A673 (cell line): Measurements from ENCODE around the gene CAMKK2. TPM values are rescaled to one million over a fixed set of nuclear protein-coding genes. Genes with fewer than 3 reads are reported as not detected.
"Not testable (repeated sequence)": the region's sequence is repeated elsewhere in the genome, so short reads cannot be mapped to it uniquely, and the experiment has no call there.

ENCODE experiments used
- BruUV-seq: library from RNA; stranded (reverse); fragments of 400-500 nt; replicated peaks from 2 replicates; lab custom pipeline; 2021; lab: Mats Ljungman, UMichigan
- CTCF ChIA-PET: fragments of 300-600 bp; sonication (Branson Sonifier 250); formaldehyde crosslinking; loops from one replicate; lab custom pipeline; 2022; ENCODE audit warnings: antibody characterized with exemption; lab: Charles Lee
- POLR2A ChIA-PET: fragments of 300-600 bp; sonication (Branson Sonifier 250); formaldehyde crosslinking; loops from one replicate; lab custom pipeline; 2022; ENCODE audit warnings: antibody characterized with exemption; ENCODE audit not compliant: low non-redundant PET; lab: Charles Lee
- DNase-seq: peaks from one replicate; pipeline ENCODE4 v3.0.0-alpha.2; 2015; ENCODE audit warnings: low spot score
- H3K27ac ChIP-seq: fragments of 200-600 bp; sonication (generic); 2 replicates; pipeline ENCODE4 v1.5.1; 2016; ENCODE audit warnings: mixed run types, low read depth, mild to moderate bottlenecking, mixed read lengths, antibody characterized with exemption, low read length; ENCODE audit not compliant: poor library complexity, severe bottlenecking
- H3K27me3 ChIP-seq: fragments of 200-600 bp; sonication (generic); replicated peaks from 2 replicates; pipeline ENCODE4 v1.6.1; 2017; ENCODE audit warnings: mixed run types, low read depth, mild to moderate bottlenecking, mixed read lengths, antibody characterized with exemption, low read length; ENCODE audit not compliant: insufficient read depth, poor library complexity
- H3K36me3 ChIP-seq: fragments of 200-600 bp; sonication (generic); 2 replicates; pipeline ENCODE4 v1.6.1; 2016; ENCODE audit warnings: mixed run types, mild to moderate bottlenecking, mixed read lengths, antibody characterized with exemption, low read length; ENCODE audit not compliant: insufficient read depth, poor library complexity, severe bottlenecking
- H3K4me1 ChIP-seq: fragments of 200-600 bp; sonication (generic); 2 replicates; pipeline ENCODE4 v1.6.1; 2017; ENCODE audit warnings: mixed run types, mild to moderate bottlenecking, mixed read lengths, antibody characterized with exemption, low read length; ENCODE audit not compliant: insufficient read depth, poor library complexity, severe bottlenecking
- H3K4me3 ChIP-seq: fragments of 200-600 bp; sonication (generic); 2 replicates; pipeline ENCODE4 v1.5.1; 2016; ENCODE audit warnings: low read depth, mixed run types, mild to moderate bottlenecking, mixed read lengths, low read length; ENCODE audit not compliant: poor library complexity, severe bottlenecking
- H3K9me3 ChIP-seq: fragments of 200-600 bp; sonication (generic); 2 replicates; pipeline ENCODE4 v1.6.1; 2016; ENCODE audit warnings: mixed run types, low read depth, mild to moderate bottlenecking, mixed read lengths, antibody characterized with exemption, low read length; ENCODE audit not compliant: poor library complexity, severe bottlenecking
- CTCF ChIP-seq: fragments of 300-800, 200-600 bp; sonication (generic); conservative IDR thresholded peaks from 2 replicates; pipeline ENCODE4 v1.5.1; 2017; ENCODE audit warnings: low read depth, mild to moderate bottlenecking, antibody characterized with exemption, low read length, moderate library complexity, mixed read lengths
- EZH2 ChIP-seq: fragments of 200-600 bp; sonication (generic); IDR thresholded peaks from 2 replicates; pipeline ENCODE4 v1.6.1; 2017; ENCODE audit warnings: borderline replicate concordance, low read depth, mild to moderate bottlenecking, mixed read lengths, antibody characterized with exemption, low read length; ENCODE audit not compliant: poor library complexity, severe bottlenecking
- intact Hi-C: fragments of 100-400 bp; cut with micrococcal nuclease; formaldehyde crosslinking; loops from one replicate; pipeline ENCODE4 v1.10.0; 2022; ENCODE audit not compliant: unreplicated experiment
- total RNA-seq: library from RNA; stranded (reverse); gene quantifications from 2 replicates; pipeline ENCODE4 v1.2.3, GENCODE V29; 2021

Gene CAMKK2
- total RNA-seq, 1 experiment from 2014 or later = 33.0 TPM

GRCh38 chr12:121284551-121285390 lies 11.7 kb downstream of the CAMKK2 start:
- Histone ChIP-seq H3K4me1 (no peaks in the 10 kb centered on the region), H3K9me3 (no peaks in the 10 kb centered on the region), H3K36me3 (no peaks in the 10 kb centered on the region), H3K4me3 (no peak overlapping the region), H3K27ac (no peak overlapping the region), H3K27me3 (no peaks in the 10 kb centered on the region)
- ChIA-PET CTCF (no interaction called here), POLR2A (no interaction called here)
- no peak for DNase-seq
- intact Hi-C loops = no loop called here
- TF ChIP-seq EZH2 = no peak
- TF ChIP-seq CTCF = no peak
- BruUV-seq = no TSS peak

GRCh38 chr12:121283841-121284240 lies 12.7 kb downstream of the CAMKK2 start:
- intact Hi-C loops = no loop called here
- H3K9me3 ChIP-seq = no peaks in the 10 kb centered on the region
- no peak overlapping the region for H3K27ac ChIP-seq
- H3K36me3 ChIP-seq = no peaks in the 10 kb centered on the region
- ChIA-PET CTCF (no interaction called here), POLR2A (no interaction called here)
- no peaks in the 10 kb centered on the region for H3K4me1 ChIP-seq
- H3K4me3 ChIP-seq = no peak overlapping the region
- no TSS peak for BruUV-seq
- TF ChIP-seq CTCF (no peak), EZH2 (no peak)
- DNase-seq = no peak
- H3K27me3 ChIP-seq = no peaks in the 10 kb centered on the region

- no peaks in the 10 kb centered on the region for H3K4me1 ChIP-seq
- POLR2A ChIA-PET = no interaction called here
- no peaks in the 10 kb centered on the region for H3K9me3 ChIP-seq
- H3K36me3 ChIP-seq = no peaks in the 10 kb centered on the region
- TF ChIP-seq CTCF (no peak), EZH2 (no peak)
- no peak overlapping the region for H3K4me3 ChIP-seq
- H3K27me3 ChIP-seq = no peaks in the 10 kb centered on the region
- CTCF ChIA-PET = no interaction called here
- no TSS peak for BruUV-seq
- intact Hi-C loops = no loop called here
- H3K27ac ChIP-seq = no peak overlapping the region
- no peak for DNase-seq
Measured at GRCh38 chr12:121283388-121283787, 13.1 kb downstream of the CAMKK2 start.

DNA sequence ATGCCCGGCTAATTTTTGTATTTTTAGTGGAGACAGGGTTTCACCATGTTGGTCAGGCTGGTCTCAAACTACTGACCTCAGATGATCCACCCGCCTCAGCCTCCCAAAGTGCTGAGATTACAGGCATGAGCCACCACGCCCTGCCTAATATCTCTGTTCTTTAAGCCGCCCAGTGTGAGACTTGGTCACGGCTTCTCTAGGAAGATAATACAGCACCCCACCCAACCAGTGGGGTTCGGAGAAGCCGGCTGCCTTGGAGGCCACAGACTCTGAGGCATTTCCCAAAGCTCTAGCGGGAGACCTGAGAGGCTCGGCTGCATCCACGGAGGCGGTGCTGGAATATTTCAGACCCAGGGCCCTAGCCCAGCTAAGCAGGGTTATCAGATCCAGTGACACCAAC lies 13.6 kb downstream of the CAMKK2 start:
- H3K27ac ChIP-seq, H3K36me3 ChIP-seq, H3K4me1 ChIP-seq, DNase-seq, H3K4me3 ChIP-seq, POLR2A ChIA-PET, BruUV-seq, H3K9me3 ChIP-seq, CTCF ChIA-PET, H3K27me3 ChIP-seq, intact Hi-C loops: not testable (repeated sequence)
